ENCODE measurements around the gene ZNF845. TPM values are rescaled to one million over a fixed set of nuclear protein-coding genes. Genes with fewer than 3 reads are reported as not detected.

The ZNF845 gene
- total and polyA plus RNA-seq, 2 donors (not counting 1 experiment from before 2014, with no cell fraction given): 2.3 to 16.9 TPM

- DNase-seq (no peak), ATAC-seq (ENCODE audit: low read depth) (no peak)
- Histone ChIP-seq H3K27ac (ENCODE audit: low read length in 2 of 2) (no peak overlapping the region), H3K4me2 (replicated peaks; ENCODE audit: low read depth, low read length, poor library complexity, severe bottlenecking) (no peak overlapping the region), H3K4me3 (ENCODE audit: control extremely low read depth in 1 of 5, extremely low read depth in 1 of 5, insufficient read depth in 1 of 5, low read depth in 2 of 5, low read length in 4 of 5) (no peak overlapping the region), H4K20me1 (ENCODE audit: control insufficient read depth, insufficient read depth, low read length, poor library complexity, severe bottlenecking) (no peaks in the 10 kb centered on the region), H3K27me3 (replicated peaks in 1 of 4; ENCODE audit: control extremely low read depth in 1 of 4, control insufficient read depth in 3 of 4, insufficient read depth in 4 of 4, low read length in 3 of 4) (no peaks in the 10 kb centered on the region), H2AFZ (ENCODE audit: insufficient read depth, low read depth, low read length, poor library complexity, severe bottlenecking) (no peak overlapping the region), H3K9me3 (ENCODE audit: control extremely low read depth in 1 of 3, control insufficient read depth in 2 of 3, insufficient read depth in 1 of 3, low read length in 2 of 3) (peaks cover 8 to 67% (median 25%) of the 10 kb centered on the region in 3 donors), H3K9ac (ENCODE audit: low read length) (no peak overlapping the region), H3K79me2 (ENCODE audit: control insufficient read depth, insufficient read depth, low read length) (no peaks in the 10 kb centered on the region), H3K36me3 (replicated peaks in 1 of 2; ENCODE audit: control extremely low read depth in 1 of 2, control insufficient read depth in 1 of 2, extremely low read depth in 1 of 2, insufficient read depth in 2 of 2, low read length in 1 of 2) (no peaks in the 10 kb centered on the region), H3K4me1 (ENCODE audit: control insufficient read depth in 2 of 2, insufficient read depth in 2 of 2, low read length in 2 of 2) (no peaks in the 10 kb centered on the region)
- Mint-ChIP-seq H3K27ac (no peak overlapping the region), H3K9me3 (ENCODE audit: insufficient read depth) (peaks cover 24% of the 10 kb centered on the region), H3K27me3 (no peaks in the 10 kb centered on the region), H3K4me3 (no peak overlapping the region), H3K4me1 (peaks cover 4% of the 10 kb centered on the region)
- TF ChIP-seq CTCF (IDR thresholded peaks at IDR 0.05) (no peak), EZH2 (IDR thresholded peaks at IDR 0.05; ENCODE audit: borderline replicate concordance, insufficient read depth, low read depth, low read length, poor library complexity, severe bottlenecking) (no peak)
- WGBS (ENCODE audit: insufficient coverage): 96% methylated on average over 4 of the region's 5 CpGs
- CTCF ChIA-PET: no interaction called here
- POLR2A ChIA-PET: no interaction called here
- intact Hi-C loops (cut with micrococcal nuclease): no loop called here
Measured at GRCh38 chr19:53388904-53389303, 55.4 kb downstream of the ZNF845 start.

GRCh38 chr19:53389571-53389970, 56.0 kb downstream of the ZNF845 start:
- no peak for ATAC-seq (ENCODE audit: low read depth)
- intact Hi-C loops (cut with micrococcal nuclease): no loop called here
- no peak for DNase-seq
- Histone ChIP-seq H3K4me1 (ENCODE audit: control insufficient read depth in 2 of 2, insufficient read depth in 2 of 2, low read length in 2 of 2) (peaks cover 1 to 3% of the 10 kb centered on the region in 2 donors), H3K9me3 (ENCODE audit: control extremely low read depth in 1 of 3, control insufficient read depth in 2 of 3, insufficient read depth in 1 of 3, low read length in 2 of 3) (peaks cover 8 to 71% (median 19%) of the 10 kb centered on the region in 3 donors), H3K4me3 (ENCODE audit: control extremely low read depth in 1 of 5, extremely low read depth in 1 of 5, insufficient read depth in 1 of 5, low read depth in 2 of 5, low read length in 4 of 5) (no peak overlapping the region), H3K36me3 (replicated peaks in 1 of 2; ENCODE audit: control extremely low read depth in 1 of 2, control insufficient read depth in 1 of 2, extremely low read depth in 1 of 2, insufficient read depth in 2 of 2, low read length in 1 of 2) (no peaks in the 10 kb centered on the region), H3K27ac (ENCODE audit: low read length in 2 of 2) (no peak overlapping the region), H3K4me2 (replicated peaks; ENCODE audit: low read depth, low read length, poor library complexity, severe bottlenecking) (no peak overlapping the region), H2AFZ (ENCODE audit: insufficient read depth, low read depth, low read length, poor library complexity, severe bottlenecking) (no peak overlapping the region), H3K27me3 (replicated peaks in 1 of 4; ENCODE audit: control extremely low read depth in 1 of 4, control insufficient read depth in 3 of 4, insufficient read depth in 4 of 4, low read length in 3 of 4) (no peaks in the 10 kb centered on the region), H3K9ac (ENCODE audit: low read length) (no peak overlapping the region), H4K20me1 (ENCODE audit: control insufficient read depth, insufficient read depth, low read length, poor library complexity, severe bottlenecking) (no peaks in the 10 kb centered on the region), H3K79me2 (ENCODE audit: control insufficient read depth, insufficient read depth, low read length) (no peaks in the 10 kb centered on the region)
- ChIA-PET CTCF (no interaction called here), POLR2A (no interaction called here)
- Mint-ChIP-seq H3K4me3 (no peak overlapping the region), H3K27ac (no peak overlapping the region), H3K4me1 (peaks cover 6% of the 10 kb centered on the region), H3K27me3 (no peaks in the 10 kb centered on the region), H3K9me3 (ENCODE audit: insufficient read depth) (peaks cover 23% of the 10 kb centered on the region)
- 93% methylated on average over 5 of the region's 8 CpGs for WGBS (ENCODE audit: insufficient coverage)
- TF ChIP-seq EZH2 (IDR thresholded peaks at IDR 0.05; ENCODE audit: borderline replicate concordance, insufficient read depth, low read depth, low read length, poor library complexity, severe bottlenecking) (no peak), CTCF (IDR thresholded peaks at IDR 0.05) (no peak)

All from B cell (primary cell).